Measurements from ENCODE around the gene DHX16. TPM values are rescaled to one million over a fixed set of nuclear protein-coding genes. Genes with fewer than 3 reads are reported as not detected.

DHX16 gene
- total RNA-seq, 1 donor from 2014 or later = 34.7 TPM

DNA sequence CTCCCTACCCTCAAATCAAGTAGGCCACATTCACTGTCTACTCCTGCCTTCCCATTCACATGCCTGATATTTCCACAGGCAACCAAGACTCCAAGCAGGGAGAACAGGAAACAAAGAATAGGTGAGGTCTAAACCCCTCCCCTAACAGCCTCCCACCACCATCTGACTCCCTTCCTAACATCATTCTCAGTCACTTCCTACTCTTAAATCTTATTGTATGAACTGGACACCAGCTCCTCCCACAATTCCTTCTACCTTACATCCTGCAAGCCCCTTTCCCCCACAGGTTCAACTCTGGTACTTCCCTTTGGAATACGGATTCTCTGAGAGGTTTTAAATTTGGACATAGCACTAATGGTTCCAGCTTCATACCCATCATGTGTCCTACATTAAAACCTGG is 26.8 kb downstream of the DHX16 start:
- TF ChIP-seq, protein P1, sequence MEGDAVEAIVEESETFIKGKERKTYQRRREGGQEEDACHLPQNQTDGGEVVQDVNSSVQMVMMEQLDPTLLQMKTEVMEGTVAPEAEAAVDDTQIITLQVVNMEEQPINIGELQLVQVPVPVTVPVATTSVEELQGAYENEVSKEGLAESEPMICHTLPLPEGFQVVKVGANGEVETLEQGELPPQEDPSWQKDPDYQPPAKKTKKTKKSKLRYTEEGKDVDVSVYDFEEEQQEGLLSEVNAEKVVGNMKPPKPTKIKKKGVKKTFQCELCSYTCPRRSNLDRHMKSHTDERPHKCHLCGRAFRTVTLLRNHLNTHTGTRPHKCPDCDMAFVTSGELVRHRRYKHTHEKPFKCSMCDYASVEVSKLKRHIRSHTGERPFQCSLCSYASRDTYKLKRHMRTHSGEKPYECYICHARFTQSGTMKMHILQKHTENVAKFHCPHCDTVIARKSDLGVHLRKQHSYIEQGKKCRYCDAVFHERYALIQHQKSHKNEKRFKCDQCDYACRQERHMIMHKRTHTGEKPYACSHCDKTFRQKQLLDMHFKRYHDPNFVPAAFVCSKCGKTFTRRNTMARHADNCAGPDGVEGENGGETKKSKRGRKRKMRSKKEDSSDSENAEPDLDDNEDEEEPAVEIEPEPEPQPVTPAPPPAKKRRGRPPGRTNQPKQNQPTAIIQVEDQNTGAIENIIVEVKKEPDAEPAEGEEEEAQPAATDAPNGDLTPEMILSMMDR (IDR thresholded peaks at IDR 0.05; ENCODE audit: insufficient read depth, low read length, poor library complexity, severe bottlenecking) = no peak
- DNase-seq (ENCODE audit: low read depth) = no peak
- no peaks in the 10 kb centered on the region for H3K36me3 ChIP-seq (ENCODE audit: control insufficient read depth, insufficient read depth, low read length)
- H3K4me3 ChIP-seq (ENCODE audit: low read depth, low read length) = no peak overlapping the region
- H3K27me3 ChIP-seq (ENCODE audit: control insufficient read depth, insufficient read depth, low read length) = no peaks in the 10 kb centered on the region

DNA sequence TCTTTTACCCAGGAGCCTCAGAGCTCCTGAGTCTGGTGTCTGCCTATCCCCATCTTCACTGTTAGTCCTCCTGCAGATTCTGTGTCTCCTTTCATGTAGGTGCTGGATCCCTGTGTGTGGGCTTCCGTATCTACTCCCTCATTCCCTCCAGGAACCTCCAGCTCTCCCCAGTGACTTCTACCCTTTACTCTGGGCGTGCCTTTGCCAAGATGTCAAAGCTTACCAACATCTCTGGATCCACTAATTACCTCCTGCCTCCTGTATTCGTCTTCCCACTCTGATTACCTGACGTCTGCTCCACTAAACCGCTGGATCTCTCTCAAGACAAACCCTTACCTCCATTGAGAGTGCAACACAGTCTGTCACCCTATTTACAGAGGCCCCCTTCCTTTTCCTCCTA is 28.0 kb downstream of the DHX16 start:
- no peak for DNase-seq (ENCODE audit: low read depth)
- no peak overlapping the region for H3K4me3 ChIP-seq (ENCODE audit: low read depth, low read length)
- no peaks in the 10 kb centered on the region for H3K36me3 ChIP-seq (ENCODE audit: control insufficient read depth, insufficient read depth, low read length)
- no peaks in the 10 kb centered on the region for H3K27me3 ChIP-seq (ENCODE audit: control insufficient read depth, insufficient read depth, low read length)
- TF ChIP-seq, protein P1 (IDR thresholded peaks at IDR 0.05; ENCODE audit: insufficient read depth, low read length, poor library complexity, severe bottlenecking) = no peak

DNA sequence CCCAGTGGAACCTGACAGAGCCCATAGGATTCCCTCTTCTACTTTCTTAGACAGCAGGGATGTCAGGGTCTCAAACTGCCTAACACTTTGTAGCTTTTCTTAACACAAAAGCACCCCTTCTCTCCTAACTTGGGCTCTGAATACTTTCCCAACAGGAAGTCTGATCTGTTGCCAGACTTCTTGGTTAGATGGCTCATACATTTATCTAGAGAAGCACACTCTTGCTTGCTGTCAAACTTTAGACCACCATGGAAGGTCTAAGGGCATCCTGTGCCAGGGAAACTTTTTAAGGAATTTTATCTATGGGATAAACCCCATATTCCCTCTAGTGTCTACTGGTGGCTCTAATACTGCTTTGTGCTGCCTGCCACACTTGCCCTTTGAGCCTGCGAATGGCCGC is 29.1 kb downstream of the DHX16 start:
- DNase-seq (ENCODE audit: low read depth) = no peak
- H3K4me3 ChIP-seq (ENCODE audit: low read depth, low read length) = no peak overlapping the region

DNA sequence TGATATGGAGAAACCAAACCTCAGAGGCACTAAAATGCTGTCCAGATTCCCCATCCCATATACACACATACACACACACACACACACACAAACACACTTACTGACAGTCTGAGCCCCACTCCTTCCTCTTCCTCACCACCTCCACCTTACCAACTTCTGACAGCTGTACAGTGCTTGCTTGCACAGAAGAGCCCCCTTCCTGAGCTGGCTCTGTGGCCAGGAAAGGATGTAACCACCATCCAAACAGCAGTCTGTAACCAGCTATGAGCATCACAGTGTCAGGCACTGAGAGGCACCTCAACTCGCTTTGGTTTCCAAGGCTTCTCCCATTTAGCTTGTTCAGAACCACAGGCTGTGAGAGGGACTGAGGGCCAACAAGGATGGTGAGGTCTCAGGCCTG is 31.8 kb downstream of the DHX16 start:
- Histone ChIP-seq H3K36me3 (ENCODE audit: control insufficient read depth, insufficient read depth, low read length) (no peaks in the 10 kb centered on the region), H3K4me3 (ENCODE audit: low read depth, low read length) (no peak overlapping the region), H3K27me3 (ENCODE audit: control insufficient read depth, insufficient read depth, low read length) (no peaks in the 10 kb centered on the region)
- TF ChIP-seq, protein P1 (IDR thresholded peaks at IDR 0.05; ENCODE audit: insufficient read depth, low read length, poor library complexity, severe bottlenecking) = no peak
- no peak for DNase-seq (ENCODE audit: low read depth)

More for the DNA sequence above, 29.1 kb downstream of the DHX16 start:
- Histone ChIP-seq H3K27me3 (ENCODE audit: control insufficient read depth, insufficient read depth, low read length) (no peaks in the 10 kb centered on the region), H3K36me3 (ENCODE audit: control insufficient read depth, insufficient read depth, low read length) (no peaks in the 10 kb centered on the region)
- TF ChIP-seq, protein P1 (IDR thresholded peaks at IDR 0.05; ENCODE audit: insufficient read depth, low read length, poor library complexity, severe bottlenecking) = no peak

DNA sequence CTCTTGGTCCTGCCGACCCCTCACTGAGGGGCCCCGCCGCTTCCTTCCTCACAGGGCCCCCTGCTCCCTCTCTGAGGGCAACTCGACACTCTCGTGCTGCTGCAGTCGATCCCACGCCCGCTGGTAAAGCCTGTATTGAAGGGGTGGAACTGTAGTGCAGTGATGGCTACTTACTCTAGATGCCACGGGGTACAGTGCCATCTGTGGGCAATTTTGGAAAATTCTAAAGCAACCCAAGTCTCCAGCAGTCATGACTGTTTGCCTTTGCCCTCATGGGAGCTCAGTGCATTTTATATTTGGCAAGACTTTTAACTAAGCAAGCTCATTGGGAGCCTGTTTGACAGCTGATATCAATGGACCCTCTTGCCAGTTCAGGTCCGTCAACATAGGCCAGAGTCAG is 32.3 kb downstream of the DHX16 start:
- TF ChIP-seq, protein P1 (IDR thresholded peaks at IDR 0.05; ENCODE audit: insufficient read depth, low read length, poor library complexity, severe bottlenecking) = no peak
- no peaks in the 10 kb centered on the region for H3K36me3 ChIP-seq (ENCODE audit: control insufficient read depth, insufficient read depth, low read length)
- no peak for DNase-seq (ENCODE audit: low read depth)
- H3K4me3 ChIP-seq (ENCODE audit: low read depth, low read length) = no peak overlapping the region
- H3K27me3 ChIP-seq (ENCODE audit: control insufficient read depth, insufficient read depth, low read length) = no peaks in the 10 kb centered on the region

DNA sequence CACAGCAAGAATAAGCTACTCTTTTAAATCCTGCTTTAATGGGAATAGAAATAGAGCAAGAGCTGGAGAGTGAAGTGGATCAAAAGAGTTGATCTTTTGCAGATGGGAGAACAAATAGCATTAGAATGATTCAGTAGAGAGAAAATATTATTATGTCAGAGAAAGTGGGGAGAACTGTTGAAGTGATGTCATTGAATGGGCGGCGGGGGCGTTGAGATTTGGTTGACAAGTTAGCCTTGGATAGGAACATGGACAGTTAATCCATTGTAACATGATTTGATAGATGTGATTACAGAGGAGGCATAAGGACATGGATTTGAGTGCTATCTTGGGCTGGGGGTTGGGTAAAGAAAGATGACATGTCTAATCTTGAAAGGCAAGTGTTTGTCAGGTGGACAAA is 37.0 kb downstream of the DHX16 start:
- TF ChIP-seq, protein P1 (IDR thresholded peaks at IDR 0.05; ENCODE audit: insufficient read depth, low read length, poor library complexity, severe bottlenecking) = no peak
- no peaks in the 10 kb centered on the region for H3K36me3 ChIP-seq (ENCODE audit: control insufficient read depth, insufficient read depth, low read length)
- no peaks in the 10 kb centered on the region for H3K27me3 ChIP-seq (ENCODE audit: control insufficient read depth, insufficient read depth, low read length)
- H3K4me3 ChIP-seq (ENCODE audit: low read depth, low read length) = no peak overlapping the region
- no peak for DNase-seq (ENCODE audit: low read depth)
